Kidney (tissue), 14 donors: ENCODE results near the gene SLC66A2. TPM values are rescaled to one million over a fixed set of nuclear protein-coding genes. Genes with fewer than 3 reads are reported as not detected.

Experiments
- DNase-seq, 5 donors: peaks; one replicate each; pipeline ENCODE4 v3.0.0-alpha.2; 2013 to 2020
- FAIRE-seq: peaks from 2 replicates; lab custom pipeline; 2012; peaks lifted over from hg19 to GRCh38; lab: Jason Lieb, UNC
- H3K27ac ChIP-seq, 2 donors: one replicate each; pipeline ENCODE4 v1.7.0; 2013; ENCODE audit warnings: low read depth in 2 of 2, low read length in 2 of 2, inconsistent platforms in 1 of 2
- H3K27me3 ChIP-seq: one replicate; pipeline ENCODE4 v1.7.1; 2013; ENCODE audit warnings: low read length, inconsistent platforms; ENCODE audit not compliant: control insufficient read depth, insufficient read depth
- H3K36me3 ChIP-seq, 3 donors: one replicate each; pipeline versions ENCODE4 v1.7.0 to v1.7.1; 2013; ENCODE audit warnings: low read length in 3 of 3, control low read depth in 1 of 3, inconsistent platforms in 1 of 3; ENCODE audit not compliant: insufficient read depth in 3 of 3, control insufficient read depth in 2 of 3
- H3K4me1 ChIP-seq, 3 donors: one replicate each; pipeline versions ENCODE4 v1.7.0 to v1.7.1; 2013; ENCODE audit warnings: low read length in 3 of 3, inconsistent platforms in 1 of 3, low read depth in 1 of 3; ENCODE audit not compliant: control insufficient read depth in 2 of 3, insufficient read depth in 2 of 3
- H3K4me3 ChIP-seq, 3 donors: one replicate each; pipeline versions ENCODE4 v1.7.0 to v1.8.1; 2013; ENCODE audit warnings: low read length in 3 of 3, control low read depth in 1 of 3, inconsistent platforms in 1 of 3
- H3K9ac ChIP-seq, 3 donors: one replicate each; pipeline versions ENCODE4 v1.7.0 to v1.7.1; 2013; ENCODE audit warnings: low read length in 3 of 3, control low read depth in 1 of 3, inconsistent platforms in 1 of 3
- H3K9me3 ChIP-seq, 3 donors: one replicate each; pipeline versions ENCODE4 v1.7.0 to v1.7.1; 2013; ENCODE audit warnings: low read length in 3 of 3, control low read depth in 1 of 3, inconsistent platforms in 1 of 3; ENCODE audit not compliant: control insufficient read depth in 2 of 3, insufficient read depth in 1 of 3
- CTCF ChIP-seq: IDR thresholded peaks from 3 replicates; pipeline ENCODE4 v1.5.1; 2012; ENCODE audit warnings: mild to moderate bottlenecking, moderate library complexity, borderline replicate concordance; ENCODE audit not compliant: insufficient read depth; ENCODE audit errors: extremely low read depth
- intact Hi-C: fragments of 100-400 bp; cut with DNase I; formaldehyde crosslinking; loops from one replicate; pipeline ENCODE4 v1.11.1; 2022
- polyA plus RNA-seq: library from polyadenylated mRNA; stranded (reverse); fragments of 350-450 nt; fragmentation: Illumina TruSeq; extraction: RNeasy Lipid Tissue Mini Kit (QIAGEN cat#74804); gene quantifications from one replicate; pipeline ENCODE4 v1.2.3, GENCODE V29; 2014; ENCODE audit warnings: low read depth, low replicate concordance; ENCODE audit not compliant: insufficient read depth
- total RNA-seq: library from RNA; stranded (reverse); fragmentation: NEBNext Ultra II Directional; extraction: Animal tissue kit (Norgen Biotek cat#: 25700); gene quantifications from one replicate; pipeline ENCODE4 v1.2.1, GENCODE V29; 2021
- donor health status: control.
- donor health status: control.
- donor health status: control.
- donor health status: control.
- donor health status: control.
- donor health status: DM: yes; HTN: yes; CAD: no.
- donor health status: Normal renal cell carcinoma (clear cell type).

Gene SLC66A2
- total and polyA plus RNA-seq, 2 donors from 2014 or later = 41.9 to 45.5 TPM

GRCh38 chr18:79952996-79953559 is 1.6 kb upstream of the SLC66A2 start:
- Histone ChIP-seq H3K4me3 (no peak overlapping the region), H3K9me3 (no peaks in the 10 kb centered on the region), H3K27me3 (no peaks in the 10 kb centered on the region), H3K36me3 (peaks cover 0 to 9% (median 0%) of the 10 kb centered on the region in 3 donors), H3K4me1 (peaks cover 0 to 22% (median 18%) of the 10 kb centered on the region in 3 donors), H3K9ac (no peak overlapping the region), H3K27ac (no peak overlapping the region)
- intact Hi-C loops = no loop called here
- FAIRE-seq (no peak), DNase-seq (peak in 1 of 5 donors; percentile 48)
- TF ChIP-seq CTCF = no peak

GRCh38 chr18:79952456-79952995 is 1.1 kb upstream of the SLC66A2 start:
- DNase-seq = peak in 2 of 5 donors; percentile 80 to 83
- peaks cover 0 to 12% (median 0%) of the 10 kb centered on the region in 3 donors for H3K36me3 ChIP-seq
- no peak overlapping the region for H3K27ac ChIP-seq
- H3K27me3 ChIP-seq = no peaks in the 10 kb centered on the region
- H3K4me1 ChIP-seq = peaks cover 0 to 27% (median 23%) of the 10 kb centered on the region in 3 donors
- no peak for TF ChIP-seq CTCF
- intact Hi-C loops = no loop called here
- no peaks in the 10 kb centered on the region for H3K9me3 ChIP-seq
- no peak for FAIRE-seq
- peak overlapping the region in 1 of 3 donors; percentile 57 for H3K4me3 ChIP-seq
- H3K9ac ChIP-seq = no peak overlapping the region

- Histone ChIP-seq H3K9me3 (no peaks in the 10 kb centered on the region), H3K4me3 (peak overlapping the region; percentile 54 to 84 (median 83)), H3K27me3 (no peaks in the 10 kb centered on the region), H3K27ac (peak overlapping the region; percentile 83 to 84), H3K9ac (peak overlapping the region; percentile 32 to 92 (median 82)), H3K36me3 (peaks cover 0 to 16% (median 0%) of the 10 kb centered on the region in 3 donors), H3K4me1 (peaks cover 0 to 35% (median 29%) of the 10 kb centered on the region in 3 donors)
- no peak for TF ChIP-seq CTCF
- DNase-seq (peak in 4 of 5 donors; percentile 27 to 84 (median 58)), FAIRE-seq (no peak)
- intact Hi-C loops = no loop called here
These were observed 725 bp downstream of the SLC66A2 start for GRCh38 chr18:79950515-79951341.
